ENCODE results near the gene DPP6. TPM values are rescaled to one million over a fixed set of nuclear protein-coding genes. Genes with fewer than 3 reads are reported as not detected.

DPP6 gene
- total RNA-seq, 3 donors from 2014 or later (not counting 1 experiment from before 2014, with no cell fraction given) = not detected

GRCh38 chr7:154364170-154364569 is 312.0 kb downstream of the DPP6 start:
- no peak for TF ChIP-seq CTCF (IDR thresholded peaks at IDR 0.05)
- H3K27ac ChIP-seq (ENCODE audit: low read length) = no peak overlapping the region
- H3K4me1 ChIP-seq (ENCODE audit: control insufficient read depth, insufficient read depth, low read length) = no peaks in the 10 kb centered on the region
- H3K36me3 Mint-ChIP-seq = no peaks in the 10 kb centered on the region
- 66% methylated on average over 6 of the region's 6 CpGs for WGBS (ENCODE audit: insufficient coverage)
- no peaks in the 10 kb centered on the region for H3K27me3 Mint-ChIP-seq (ENCODE audit: low read depth in 2 of 2)
- H3K9me3 ChIP-seq (ENCODE audit: control insufficient read depth, insufficient read depth, low read length) = peaks cover under 1% of the 10 kb centered on the region
- H3K36me3 ChIP-seq (ENCODE audit: control insufficient read depth, insufficient read depth, low read length) = no peaks in the 10 kb centered on the region
- ATAC-seq = no peak
- no peak overlapping the region for H3K27ac Mint-ChIP-seq
- H3K4me1 Mint-ChIP-seq = no peaks in the 10 kb centered on the region
- peaks cover 4 to 18% of the 10 kb centered on the region in 2 donors for H3K9me3 Mint-ChIP-seq
- no peak overlapping the region for H3K4me3 ChIP-seq (ENCODE audit: low read length)
- DNase-seq = no peak
- H3K4me3 Mint-ChIP-seq = no peak overlapping the region
- intact Hi-C loops (cut with micrococcal nuclease) = no loop called here
- H3K27me3 ChIP-seq (ENCODE audit: control insufficient read depth, insufficient read depth, low read length) = no peaks in the 10 kb centered on the region

- Histone ChIP-seq H3K27ac (ENCODE audit: low read length) (no peak overlapping the region), H3K4me1 (ENCODE audit: control insufficient read depth, insufficient read depth, low read length) (no peaks in the 10 kb centered on the region), H3K9me3 (ENCODE audit: control insufficient read depth, insufficient read depth, low read length) (peaks cover 2% of the 10 kb centered on the region), H3K4me3 (ENCODE audit: low read length) (no peak overlapping the region), H3K27me3 (ENCODE audit: control insufficient read depth, insufficient read depth, low read length) (no peaks in the 10 kb centered on the region), H3K36me3 (ENCODE audit: control insufficient read depth, insufficient read depth, low read length) (no peaks in the 10 kb centered on the region)
- Mint-ChIP-seq H3K4me3 (no peak overlapping the region), H3K9me3 (peaks cover 9 to 12% of the 10 kb centered on the region in 2 donors), H3K27ac (no peak overlapping the region), H3K27me3 (ENCODE audit: low read depth in 2 of 2) (no peaks in the 10 kb centered on the region), H3K4me1 (no peaks in the 10 kb centered on the region), H3K36me3 (no peaks in the 10 kb centered on the region)
- DNase-seq (no peak), ATAC-seq (no peak)
- no peak for TF ChIP-seq CTCF (IDR thresholded peaks at IDR 0.05)
- WGBS (ENCODE audit: insufficient coverage) = 71% methylated on average over 8 of the region's 8 CpGs
- intact Hi-C loops (cut with micrococcal nuclease) = no loop called here
These were observed 319.2 kb downstream of the DPP6 start for GRCh38 chr7:154371424-154371823.

GRCh38 chr7:154372011-154372601 is 319.9 kb downstream of the DPP6 start:
- H3K36me3 Mint-ChIP-seq = no peaks in the 10 kb centered on the region
- intact Hi-C loops (cut with micrococcal nuclease) = no loop called here
- no peak for DNase-seq
- H3K9me3 ChIP-seq (ENCODE audit: control insufficient read depth, insufficient read depth, low read length) = peaks cover 2% of the 10 kb centered on the region
- H3K9me3 Mint-ChIP-seq = peaks cover 9 to 11% of the 10 kb centered on the region in 2 donors
- TF ChIP-seq CTCF (IDR thresholded peaks at IDR 0.05) = no peak
- no peaks in the 10 kb centered on the region for H3K4me1 ChIP-seq (ENCODE audit: control insufficient read depth, insufficient read depth, low read length)
- no peak overlapping the region for H3K27ac ChIP-seq (ENCODE audit: low read length)
- H3K36me3 ChIP-seq (ENCODE audit: control insufficient read depth, insufficient read depth, low read length) = no peaks in the 10 kb centered on the region
- H3K27ac Mint-ChIP-seq = no peak overlapping the region
- no peak for ATAC-seq
- H3K27me3 ChIP-seq (ENCODE audit: control insufficient read depth, insufficient read depth, low read length) = no peaks in the 10 kb centered on the region
- no peaks in the 10 kb centered on the region for H3K27me3 Mint-ChIP-seq (ENCODE audit: low read depth in 2 of 2)
- H3K4me1 Mint-ChIP-seq = no peaks in the 10 kb centered on the region
- WGBS (ENCODE audit: insufficient coverage) = 82% methylated on average over 12 of the region's 12 CpGs
- no peak overlapping the region for H3K4me3 Mint-ChIP-seq
- no peak overlapping the region for H3K4me3 ChIP-seq (ENCODE audit: low read length)

- Histone ChIP-seq H3K4me1 (ENCODE audit: control insufficient read depth, insufficient read depth, low read length) (no peaks in the 10 kb centered on the region), H3K27me3 (ENCODE audit: control insufficient read depth, insufficient read depth, low read length) (no peaks in the 10 kb centered on the region), H3K27ac (ENCODE audit: low read length) (no peak overlapping the region), H3K9me3 (ENCODE audit: control insufficient read depth, insufficient read depth, low read length) (peaks cover 2% of the 10 kb centered on the region), H3K4me3 (ENCODE audit: low read length) (no peak overlapping the region), H3K36me3 (ENCODE audit: control insufficient read depth, insufficient read depth, low read length) (no peaks in the 10 kb centered on the region)
- Mint-ChIP-seq H3K27ac (no peak overlapping the region), H3K9me3 (peaks cover 8 to 12% of the 10 kb centered on the region in 2 donors), H3K4me3 (no peak overlapping the region), H3K36me3 (no peaks in the 10 kb centered on the region), H3K4me1 (no peaks in the 10 kb centered on the region), H3K27me3 (ENCODE audit: low read depth in 2 of 2) (no peaks in the 10 kb centered on the region)
- intact Hi-C loops (cut with micrococcal nuclease) = no loop called here
- no peak for ATAC-seq
- no peak for TF ChIP-seq CTCF (IDR thresholded peaks at IDR 0.05)
- WGBS (ENCODE audit: insufficient coverage) = 89% methylated on average over 3 of the region's 3 CpGs
- DNase-seq = no peak
These were observed 321.8 kb downstream of the DPP6 start for GRCh38 chr7:154373956-154374355.

All from natural killer cell (primary cell).